H4 (cell line): ENCODE measurements around the gene EFCAB5. TPM values are rescaled to one million over a fixed set of nuclear protein-coding genes. Genes with fewer than 3 reads are reported as not detected.
"Not testable (repeated sequence)": the region's sequence is repeated elsewhere in the genome, so short reads cannot be mapped to it uniquely, and the experiment has no call there.

Source experiments
- DNase-seq: peaks from one replicate; pipeline ENCODE4 v3.0.0-alpha.2; 2015; ENCODE audit warnings: low spot score
- total RNA-seq: library from RNA; depleted of rRNA; stranded (reverse); fragments of >200 nt; shearing (Covaris generic); gene quantifications from 2 replicates; pipeline ENCODE4 v1.2.3, GENCODE V29; 2014

EFCAB5 gene
- total RNA-seq, 1 experiment from 2014 or later: 0.58 TPM

DNA sequence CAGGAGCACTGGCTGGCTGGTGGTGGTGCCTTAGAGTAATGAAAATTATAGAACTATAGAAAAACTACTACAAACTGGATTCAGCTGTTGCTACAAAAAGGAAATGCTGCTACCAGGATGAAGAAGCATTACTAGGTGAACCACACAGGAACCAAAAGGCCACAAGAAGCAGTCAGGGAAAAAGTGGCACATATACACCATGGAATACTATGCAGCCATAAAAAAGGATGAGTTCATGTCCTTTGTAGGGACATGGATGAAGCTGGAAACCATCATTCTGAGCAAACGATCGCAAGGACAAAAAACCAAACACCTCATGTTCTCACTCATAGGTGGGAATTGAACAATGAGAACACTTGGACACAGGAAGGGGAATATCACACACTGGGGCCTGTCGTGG, 5.5 kb upstream of the EFCAB5 start:
- DNase-seq: not testable (repeated sequence)

DNA sequence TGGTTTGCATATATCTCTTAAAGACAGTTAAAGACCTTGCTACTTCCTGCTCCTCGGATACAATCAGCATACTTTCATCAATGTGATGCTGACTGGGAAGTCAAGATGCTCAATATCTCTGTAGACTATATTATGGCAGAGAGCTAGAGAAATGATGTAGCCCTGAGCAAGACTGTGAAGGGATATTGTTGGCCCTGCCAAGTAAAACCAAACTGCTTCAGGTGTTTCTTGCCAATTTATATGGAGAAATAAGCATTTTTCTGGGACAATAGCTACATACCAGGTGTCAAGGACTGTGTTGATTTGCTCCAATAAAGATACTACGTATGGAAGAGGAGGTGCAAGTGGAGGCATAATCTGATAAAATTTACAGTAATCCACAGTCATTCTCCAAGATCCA, 4.7 kb upstream of the EFCAB5 start:
- no peak for DNase-seq

GRCh38 chr17:29945281-29945680, 3.8 kb downstream of the EFCAB5 start:
- DNase-seq: no peak

- no peak for DNase-seq
Observed at GRCh38 chr17:29948448-29949215, 7.2 kb downstream of the EFCAB5 start.

- DNase-seq: no peak
Observed at GRCh38 chr17:29949696-29950095, 8.3 kb downstream of the EFCAB5 start.

DNA sequence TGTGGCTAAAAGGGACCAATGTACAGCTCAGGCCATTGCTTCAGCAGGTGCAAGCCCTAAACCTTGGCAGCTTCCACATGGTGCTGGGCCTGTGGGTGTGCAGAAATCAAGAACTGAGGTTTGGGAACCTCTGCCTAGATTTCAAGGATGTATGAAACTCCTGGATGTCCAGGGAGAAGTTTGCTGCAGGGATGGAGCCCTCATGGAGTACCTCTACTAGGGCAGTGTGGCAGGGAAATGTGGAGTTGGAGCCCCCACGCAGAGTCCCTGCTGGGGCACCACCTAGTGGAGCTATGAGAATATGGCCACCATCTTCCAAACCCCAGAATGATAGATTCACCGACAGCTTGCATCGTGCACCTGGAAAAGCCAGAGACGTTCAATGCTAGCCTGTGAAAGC, 13.0 kb downstream of the EFCAB5 start:
- no peak for DNase-seq

DNA sequence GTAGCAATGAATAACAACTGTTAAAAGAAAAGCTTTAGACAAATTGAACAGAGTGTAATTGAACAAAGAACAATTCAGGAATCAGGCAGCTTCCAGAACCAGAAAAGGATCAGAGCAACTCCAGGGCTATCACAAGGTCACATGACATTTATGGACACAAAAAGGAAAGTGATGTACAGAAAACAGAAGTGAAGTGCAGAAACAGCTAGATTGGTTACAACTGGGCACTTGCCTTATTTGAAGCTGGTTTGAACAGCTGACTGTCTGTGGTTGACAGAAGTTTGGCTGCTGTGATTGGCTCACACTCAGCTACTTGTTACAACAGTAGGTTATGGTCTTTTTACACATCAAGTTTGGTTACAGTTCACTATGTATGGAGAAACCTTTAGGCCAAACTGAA, 14.8 kb downstream of the EFCAB5 start:
- no peak for DNase-seq

- DNase-seq: not testable (repeated sequence)
Observed at GRCh38 chr17:29957488-29957887, 16.1 kb downstream of the EFCAB5 start.

DNA sequence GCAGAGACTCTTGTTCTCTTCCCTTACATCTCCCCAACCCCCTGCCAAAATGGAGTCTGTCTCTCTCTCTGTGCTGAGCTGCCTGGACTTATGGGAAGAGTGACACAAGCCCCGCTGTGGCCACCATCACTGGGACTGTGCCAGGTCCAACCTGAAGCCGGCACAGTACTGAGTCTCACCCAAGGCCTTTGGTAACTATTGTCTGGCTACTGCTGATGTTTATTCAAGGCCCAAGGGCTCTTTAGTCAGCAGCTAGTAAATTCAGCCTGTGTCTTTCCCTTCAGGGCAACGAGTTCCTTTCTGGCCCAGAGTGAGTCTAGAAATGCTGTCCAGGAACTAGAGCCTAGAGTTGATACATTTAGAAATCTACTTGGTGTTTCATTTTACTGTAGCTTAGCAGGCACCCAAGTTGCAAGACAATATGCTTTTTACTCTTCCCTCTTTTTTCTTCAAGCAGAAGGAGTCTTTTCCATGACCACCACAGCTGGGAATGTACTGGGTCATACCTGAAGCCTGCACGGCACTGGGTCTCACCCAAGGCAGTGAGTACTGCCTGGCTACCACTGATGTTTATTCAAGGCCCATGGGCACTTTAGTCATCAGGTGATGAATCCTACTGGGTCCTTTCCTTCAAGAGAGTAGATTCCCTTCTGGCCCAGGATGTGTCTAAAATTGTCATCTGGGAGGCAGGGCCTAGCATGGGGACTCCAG, 17.7 kb downstream of the EFCAB5 start:
- no peak for DNase-seq

DNA sequence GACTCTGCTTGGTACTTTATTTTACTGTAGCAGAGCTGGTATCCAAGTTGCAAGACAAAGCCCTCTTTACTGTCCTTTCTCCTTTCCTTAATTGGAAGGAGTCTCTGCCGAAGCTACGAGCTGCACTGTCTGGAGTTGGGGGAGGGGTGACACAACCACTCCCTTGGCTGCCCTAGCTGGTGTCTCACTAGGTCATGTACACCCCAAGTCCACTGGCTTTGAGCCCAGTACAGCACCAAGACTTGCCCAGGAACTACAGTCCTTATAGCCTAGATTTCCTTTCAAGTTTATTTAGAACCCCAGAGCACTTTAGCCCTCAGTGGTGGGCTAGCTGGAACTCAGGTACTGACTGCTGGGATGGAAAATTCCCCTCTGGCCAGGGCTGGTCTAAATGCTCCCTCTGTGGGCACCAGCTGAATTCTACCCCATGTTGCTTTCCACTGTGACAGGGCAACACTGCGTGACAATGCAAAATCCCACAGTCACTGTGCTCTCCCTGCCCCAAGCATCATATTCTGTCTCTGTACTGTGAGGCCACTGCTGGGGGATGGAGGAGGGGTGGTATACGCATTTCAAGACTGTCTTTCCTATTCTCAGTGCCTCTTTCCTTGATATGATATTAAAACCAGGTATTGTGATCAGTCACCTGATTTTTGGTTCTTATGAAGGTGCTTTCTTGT, 18.4 kb downstream of the EFCAB5 start:
- DNase-seq: no peak

- no peak for DNase-seq
Observed at GRCh38 chr17:29962656-29963055, 21.2 kb downstream of the EFCAB5 start.

DNA sequence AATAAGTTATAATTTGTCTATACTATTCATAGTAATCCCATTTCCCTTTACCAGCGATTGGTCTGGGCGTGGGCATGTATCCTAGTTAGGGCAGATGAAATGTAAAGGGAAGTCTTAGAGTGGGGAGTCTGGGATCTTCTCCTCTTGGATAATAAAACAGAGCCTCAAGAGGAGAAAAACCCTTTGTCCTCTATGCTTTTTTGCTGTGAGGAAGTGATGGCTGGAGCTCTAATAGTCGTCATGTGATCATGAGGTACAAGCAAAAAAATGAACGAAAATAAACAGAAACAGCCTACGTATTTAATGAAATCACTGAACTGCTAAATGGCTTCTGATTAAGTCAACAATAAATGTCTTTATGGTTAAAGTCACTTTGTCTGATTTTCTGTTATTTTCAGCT, 26.8 kb downstream of the EFCAB5 start:
- no peak for DNase-seq

- no peak for DNase-seq
Observed at GRCh38 chr17:29972277-29972676, 30.8 kb downstream of the EFCAB5 start.

DNA sequence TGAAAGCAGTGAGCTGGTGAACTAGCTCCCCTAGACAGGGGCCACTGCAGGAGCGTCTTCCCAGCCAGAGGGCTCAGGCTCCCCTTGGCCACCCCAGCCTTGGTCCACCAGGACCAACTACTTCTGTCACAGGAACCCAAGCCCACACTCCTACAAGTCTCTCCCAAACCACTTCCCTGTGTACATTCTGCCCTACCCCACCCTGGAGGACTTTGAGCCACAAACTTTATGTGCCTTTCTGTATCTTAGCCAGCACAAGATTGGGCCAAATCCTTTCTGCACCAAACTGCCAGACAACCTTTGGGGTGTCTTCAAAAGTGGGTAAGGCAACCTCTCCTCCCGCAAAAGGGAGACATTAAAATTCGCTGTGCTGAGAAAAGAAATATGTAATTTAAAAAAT, 31.6 kb downstream of the EFCAB5 start:
- no peak for DNase-seq

DNA sequence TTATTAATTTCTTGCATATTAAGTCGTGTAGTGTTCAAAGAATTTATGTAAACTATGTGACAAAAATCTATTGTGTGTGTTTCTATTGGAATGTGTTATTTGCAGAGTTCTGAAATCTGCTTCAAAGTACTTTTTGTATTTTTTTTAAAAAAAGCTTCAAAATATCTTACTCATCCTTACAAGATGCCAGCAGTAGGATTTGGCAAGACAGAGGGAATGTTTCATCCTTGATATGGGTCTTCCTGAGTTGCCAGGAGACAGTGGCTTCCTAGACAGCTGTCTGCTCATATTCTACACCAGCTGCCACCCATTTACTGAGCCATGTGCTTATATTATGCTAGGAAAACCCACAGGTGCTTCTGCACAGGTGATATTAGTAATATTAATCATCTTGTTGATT, 36.4 kb downstream of the EFCAB5 start:
- DNase-seq: no peak

GRCh38 chr17:29980261-29980660, 38.8 kb downstream of the EFCAB5 start:
- no peak for DNase-seq

GRCh38 chr17:29982991-29983653, 41.7 kb downstream of the EFCAB5 start:
- DNase-seq: no peak

DNA sequence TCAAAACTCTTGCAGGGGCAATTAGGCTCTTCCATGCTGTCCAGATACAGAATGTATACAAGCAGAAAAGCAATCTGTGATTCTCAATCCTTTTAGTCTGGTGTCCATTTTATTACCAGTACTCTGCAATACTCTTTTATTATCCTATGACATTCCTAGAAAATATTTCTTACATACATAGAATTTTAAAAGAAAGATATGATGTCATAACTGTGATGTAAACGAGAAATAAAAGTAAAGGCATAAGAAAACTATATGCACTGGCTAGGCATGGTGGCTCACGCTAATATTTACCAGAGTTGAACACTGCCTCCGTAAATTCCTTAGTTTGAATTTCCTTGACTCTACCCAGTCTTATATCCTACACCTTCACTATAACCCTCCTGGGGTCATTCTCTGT, 55.0 kb downstream of the EFCAB5 start:
- DNase-seq: no peak

- DNase-seq: no peak
Observed at GRCh38 chr17:30000001-30000754, 58.7 kb downstream of the EFCAB5 start.

- no peak for DNase-seq
Observed at GRCh38 chr17:30000755-30001257, 59.4 kb downstream of the EFCAB5 start.

DNA sequence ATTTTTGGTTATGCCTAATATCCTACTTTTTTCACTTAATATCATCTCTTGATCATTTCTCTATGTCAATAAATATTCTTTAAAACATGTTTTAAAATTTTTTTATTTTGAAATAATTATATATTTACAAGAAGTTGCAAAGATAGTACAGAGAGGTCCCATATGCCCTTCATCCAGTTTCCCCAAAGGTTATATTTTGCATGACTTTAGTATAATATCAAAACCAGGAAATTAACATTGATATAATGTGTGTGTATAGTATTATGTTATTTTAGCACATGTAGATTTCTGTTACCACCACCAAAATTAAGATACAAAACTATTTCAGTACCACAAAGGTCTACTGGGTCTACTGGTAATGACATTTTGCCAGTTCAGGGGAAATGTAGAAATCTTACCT, 60.7 kb downstream of the EFCAB5 start:
- no peak for DNase-seq
